ENCODE measurements around the gene EIF3C. TPM values are rescaled to one million over a fixed set of nuclear protein-coding genes. Genes with fewer than 3 reads are reported as not detected.
"Not testable (repeated sequence)": the region's sequence is repeated elsewhere in the genome, so short reads cannot be mapped to it uniquely, and the experiment has no call there.

EIF3C gene
- total RNA-seq (2014; rRNA removed; shearing (Covaris generic)), result 714 and 797 TPM in 2 replicates

DNA sequence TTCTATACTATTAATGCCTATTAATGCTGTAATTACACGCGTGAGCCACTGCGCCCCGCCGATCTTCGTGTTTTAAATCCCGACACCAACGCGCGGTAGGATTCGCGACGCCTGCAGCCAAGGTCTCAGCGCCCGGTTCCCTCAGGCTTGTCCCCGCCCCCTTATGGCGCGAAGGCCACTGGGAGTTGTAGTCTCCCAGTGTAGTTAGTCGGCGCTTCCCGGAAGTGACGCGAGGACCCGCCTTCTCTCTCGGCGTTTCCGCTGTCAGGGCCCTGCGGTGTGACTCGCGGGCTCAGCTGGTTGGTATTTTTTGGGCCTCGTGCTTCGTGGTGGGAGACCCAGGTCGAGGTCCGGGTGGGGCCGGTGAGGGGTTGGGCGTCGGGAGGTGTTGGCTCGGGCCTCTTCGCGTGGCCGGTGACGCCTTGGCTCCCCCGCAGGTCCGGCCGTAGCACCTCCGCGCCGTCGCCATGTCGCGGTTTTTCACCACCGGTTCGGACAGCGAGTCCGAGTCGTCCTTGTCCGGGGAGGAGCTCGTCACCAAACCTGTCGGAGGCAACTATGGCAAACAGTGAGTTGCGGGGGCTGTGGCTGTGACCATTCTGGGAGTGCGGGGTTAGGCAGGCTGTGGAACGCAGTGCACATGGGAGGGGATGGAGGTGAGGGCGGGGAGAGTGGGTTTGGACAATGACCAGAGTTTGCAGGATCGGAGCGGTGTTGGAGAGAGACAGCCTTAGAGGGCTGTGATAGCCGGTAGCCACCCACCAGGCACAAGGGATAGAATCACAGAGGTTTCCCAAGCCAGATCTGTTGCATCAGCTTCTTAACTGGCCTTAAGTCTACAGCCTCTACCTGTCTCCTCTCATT, at the start of gene EIF3C:
TSS of gene EIF3C (plus strand) at position 245 of the 864 bp plus-strand sequence. CDS start at position 468, 223 bp downstream.
- in situ Hi-C loops (cut with HindIII; ENCODE audit: low sequenced_read_pairs); DNase-seq (ENCODE audit: low spot score): not testable (repeated sequence)

DNA sequence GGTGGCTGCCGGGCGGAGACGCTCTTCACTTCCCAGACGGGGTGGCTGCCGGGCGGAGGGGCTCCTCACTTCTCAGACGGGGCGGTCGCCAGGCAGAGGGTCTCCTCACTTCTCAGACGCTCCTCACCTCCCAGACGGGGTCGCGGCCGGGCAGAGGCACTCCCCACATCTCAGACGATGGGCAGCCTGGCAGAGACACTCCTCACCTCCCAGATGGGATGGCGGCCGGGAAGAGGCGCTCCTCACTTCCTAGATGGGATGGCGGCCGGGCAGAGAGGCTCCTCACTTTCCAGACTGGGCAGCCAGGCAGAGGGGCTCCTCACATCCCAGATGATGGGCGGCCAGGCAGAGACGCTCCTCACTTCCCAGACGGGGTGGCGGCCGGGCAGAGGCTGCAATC, 45.0 kb upstream of the EIF3C start:
- in situ Hi-C loops (cut with HindIII; ENCODE audit: low sequenced_read_pairs); DNase-seq (ENCODE audit: low spot score): not testable (repeated sequence)

- in situ Hi-C loops (cut with HindIII; ENCODE audit: low sequenced_read_pairs), result not testable (repeated sequence)
These were observed 43.8 kb upstream of the EIF3C start for GRCh38 chr16:28667480-28667879.

GRCh38 chr16:28668199-28668598, 43.1 kb upstream of the EIF3C start:
- DNase-seq (ENCODE audit: low spot score); in situ Hi-C loops (cut with HindIII; ENCODE audit: low sequenced_read_pairs): not testable (repeated sequence)

More at GRCh38 chr16:28667480-28667879, 43.8 kb upstream of the EIF3C start:
- DNase-seq (ENCODE audit: low spot score), result not testable (repeated sequence)

DNA sequence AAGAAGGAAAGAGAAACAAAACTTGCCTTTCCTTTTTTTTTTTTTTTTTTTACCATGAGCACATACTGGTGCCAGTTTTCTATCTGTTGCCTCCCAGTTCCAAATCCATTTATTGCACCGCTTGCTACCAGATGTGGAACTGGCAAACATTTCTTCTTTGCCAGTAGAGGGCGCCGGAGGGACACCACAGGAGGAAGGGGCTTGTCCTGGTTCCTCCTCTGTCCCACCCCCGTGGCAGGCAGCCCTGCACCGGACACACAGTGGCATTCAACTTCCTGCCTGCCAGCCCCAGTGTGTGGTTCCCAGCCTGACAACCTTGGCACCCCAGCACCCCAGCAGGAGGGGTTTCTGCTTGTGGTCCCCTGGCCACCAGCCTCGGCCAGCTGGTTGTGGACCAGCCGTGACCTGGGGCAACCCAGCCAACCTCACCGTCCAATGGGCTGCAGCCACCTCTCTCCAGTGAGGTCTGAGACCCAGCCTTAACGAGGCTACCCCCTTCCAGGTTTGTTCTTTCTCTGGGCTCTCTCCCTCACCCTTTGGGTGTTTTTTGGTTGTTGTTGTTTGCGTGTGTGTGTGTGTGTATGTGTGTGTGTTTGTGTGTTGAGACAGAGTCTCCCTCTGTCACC, 22.8 kb upstream of the EIF3C start:
- DNase-seq (ENCODE audit: low spot score); in situ Hi-C loops (cut with HindIII; ENCODE audit: low sequenced_read_pairs): not testable (repeated sequence)

DNA sequence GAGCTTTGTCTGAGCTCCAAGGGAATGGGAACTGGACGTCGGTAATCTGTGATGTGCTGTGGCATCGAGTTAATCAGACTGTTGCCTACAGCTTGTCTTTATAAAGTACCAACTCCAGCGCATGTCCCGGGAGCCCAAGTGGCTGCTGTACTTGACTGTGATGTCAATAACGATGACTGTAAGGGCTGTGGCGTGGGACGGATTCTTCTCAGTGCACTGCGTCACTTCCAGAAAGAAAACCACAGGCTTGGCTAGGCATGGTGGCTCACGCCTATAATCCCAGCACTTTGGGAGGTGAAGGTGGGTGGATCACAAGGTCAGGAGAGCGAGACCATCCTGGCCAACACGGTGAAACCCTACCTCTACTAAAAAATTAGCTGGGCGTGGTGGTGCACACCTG, 21.8 kb upstream of the EIF3C start:
- DNase-seq (ENCODE audit: low spot score); in situ Hi-C loops (cut with HindIII; ENCODE audit: low sequenced_read_pairs): not testable (repeated sequence)

GRCh38 chr16:28691722-28692121, 19.5 kb upstream of the EIF3C start:
- DNase-seq (ENCODE audit: low spot score); in situ Hi-C loops (cut with HindIII; ENCODE audit: low sequenced_read_pairs): not testable (repeated sequence)

DNA sequence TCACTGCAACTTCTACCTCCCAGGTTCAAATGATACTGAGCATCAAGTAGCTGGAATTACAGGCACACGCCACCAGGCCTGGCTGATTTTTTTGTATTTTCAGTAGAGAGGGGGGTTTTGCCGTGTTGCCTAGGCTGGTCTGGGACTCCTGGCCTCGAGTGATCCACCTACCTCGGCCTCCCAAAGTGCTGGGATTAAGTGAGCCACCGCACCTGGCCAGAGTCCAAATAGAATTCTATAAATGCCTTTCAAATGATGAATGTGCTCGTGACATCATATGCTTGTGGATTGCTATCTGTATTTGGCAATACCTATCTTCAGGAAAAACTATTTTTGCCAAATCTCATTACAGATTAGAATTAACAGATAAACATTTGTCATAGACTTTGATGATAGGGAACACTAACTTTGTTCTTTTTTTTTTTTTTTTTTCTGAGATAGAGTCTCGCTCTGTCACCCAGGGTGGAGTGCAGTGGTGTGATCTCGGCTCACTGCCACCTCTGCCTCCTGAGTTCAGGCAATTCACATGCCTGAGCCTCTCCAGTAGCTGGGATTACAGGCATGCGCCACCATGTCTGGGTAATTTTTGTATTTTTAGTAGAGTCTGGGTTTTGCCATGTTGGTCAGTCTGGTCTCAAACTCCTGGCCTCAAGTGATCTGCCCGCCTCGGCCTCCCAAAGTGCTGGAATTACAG, 17.9 kb upstream of the EIF3C start:
- in situ Hi-C loops (cut with HindIII; ENCODE audit: low sequenced_read_pairs); DNase-seq (ENCODE audit: low spot score): not testable (repeated sequence)

DNA sequence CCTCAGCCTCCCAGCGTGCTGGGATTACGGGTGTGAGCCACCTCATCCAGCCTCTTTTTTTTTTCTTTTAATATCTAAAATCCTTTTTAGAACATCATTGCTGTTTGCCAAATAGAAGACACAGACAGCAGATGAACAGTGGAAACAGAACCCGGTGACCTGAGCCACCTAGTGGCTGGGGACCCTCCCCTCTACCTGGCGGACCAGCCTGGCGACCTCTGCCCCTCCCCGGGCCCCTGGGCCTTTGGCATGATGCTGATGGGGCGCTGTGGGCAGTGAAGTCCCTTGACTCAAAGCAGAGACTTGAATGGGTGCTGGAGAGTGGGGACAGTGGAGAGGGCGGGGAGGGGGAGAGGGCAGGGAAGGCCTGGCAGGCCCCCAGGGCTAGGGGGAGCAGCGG, 11.5 kb upstream of the EIF3C start:
- in situ Hi-C loops (cut with HindIII; ENCODE audit: low sequenced_read_pairs), result not testable (repeated sequence)

GRCh38 chr16:28700349-28700748, 10.9 kb upstream of the EIF3C start:
- DNase-seq (ENCODE audit: low spot score); in situ Hi-C loops (cut with HindIII; ENCODE audit: low sequenced_read_pairs): not testable (repeated sequence)

More for the DNA sequence above, 11.5 kb upstream of the EIF3C start:
- DNase-seq (ENCODE audit: low spot score), result not testable (repeated sequence)

- in situ Hi-C loops (cut with HindIII; ENCODE audit: low sequenced_read_pairs); DNase-seq (ENCODE audit: low spot score): not testable (repeated sequence)
These were observed 9.9 kb upstream of the EIF3C start for GRCh38 chr16:28701384-28701783.

GRCh38 chr16:28704246-28704645, 7.0 kb upstream of the EIF3C start:
- in situ Hi-C loops (cut with HindIII; ENCODE audit: low sequenced_read_pairs); DNase-seq (ENCODE audit: low spot score): not testable (repeated sequence)

GRCh38 chr16:28722852-28723650, 11.8 kb downstream of the EIF3C start:
- in situ Hi-C loops (cut with HindIII; ENCODE audit: low sequenced_read_pairs); DNase-seq (ENCODE audit: low spot score): not testable (repeated sequence)

GRCh38 chr16:28731253-28731652, 20.0 kb downstream of the EIF3C start:
- DNase-seq (ENCODE audit: low spot score); in situ Hi-C loops (cut with HindIII; ENCODE audit: low sequenced_read_pairs): not testable (repeated sequence)

DNA sequence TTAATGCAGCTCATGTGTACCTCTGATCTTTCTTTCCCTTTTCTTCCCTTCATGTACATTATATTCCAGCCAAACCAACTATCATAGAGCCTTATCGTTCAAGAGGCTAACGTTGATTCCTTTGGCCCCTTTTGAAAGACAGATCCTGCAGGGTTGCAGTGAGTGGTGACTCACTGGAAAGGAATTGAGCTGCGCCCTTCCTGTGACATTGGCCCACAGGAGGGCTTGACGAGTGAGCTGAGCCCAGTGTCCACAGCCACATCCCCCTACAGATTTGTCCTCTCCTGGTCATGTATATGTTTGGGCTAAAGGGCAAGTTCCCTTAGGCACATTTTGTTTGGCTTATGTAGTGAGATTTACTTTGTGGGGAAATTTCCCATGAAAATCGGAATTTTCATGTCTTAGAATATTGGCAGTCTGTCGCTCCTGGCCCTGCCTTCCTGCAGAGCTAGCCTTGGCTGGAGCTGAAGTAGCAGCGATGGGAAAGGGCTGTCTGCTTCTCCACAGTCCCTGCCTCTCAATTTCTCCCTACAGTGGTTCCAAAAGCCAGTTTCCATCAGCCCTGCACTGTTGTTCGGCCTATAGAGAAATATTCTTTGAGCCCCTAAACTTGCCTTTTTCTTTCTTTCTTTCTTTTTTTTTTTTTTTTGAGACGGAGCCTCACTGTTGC, 21.3 kb downstream of the EIF3C start:
- in situ Hi-C loops (cut with HindIII; ENCODE audit: low sequenced_read_pairs); DNase-seq (ENCODE audit: low spot score): not testable (repeated sequence)

DNA sequence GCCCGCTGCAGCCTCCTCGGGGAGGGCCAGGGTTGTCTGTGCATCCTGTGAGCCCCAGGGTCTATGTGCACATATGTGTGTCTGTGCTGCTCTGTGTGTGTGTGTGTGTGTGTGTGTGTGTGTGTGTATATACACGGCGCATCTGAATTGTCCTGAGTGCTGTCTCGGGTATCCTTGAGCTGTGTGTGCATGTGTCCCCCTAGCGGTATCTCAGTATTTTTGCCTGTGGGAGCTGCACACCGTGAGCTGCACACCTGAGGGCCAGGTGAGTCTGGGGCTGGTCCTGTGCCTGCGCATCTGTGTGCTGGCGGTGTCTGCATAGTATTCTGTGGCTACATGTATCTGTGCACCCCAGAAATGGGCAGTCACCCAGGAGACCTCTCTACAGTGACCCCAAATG, 28.5 kb downstream of the EIF3C start:
- in situ Hi-C loops (cut with HindIII; ENCODE audit: low sequenced_read_pairs); DNase-seq (ENCODE audit: low spot score): not testable (repeated sequence)

- in situ Hi-C loops (cut with HindIII; ENCODE audit: low sequenced_read_pairs); DNase-seq (ENCODE audit: low spot score): not testable (repeated sequence)
These were observed 29.4 kb downstream of the EIF3C start for GRCh38 chr16:28740631-28741030.

DNA sequence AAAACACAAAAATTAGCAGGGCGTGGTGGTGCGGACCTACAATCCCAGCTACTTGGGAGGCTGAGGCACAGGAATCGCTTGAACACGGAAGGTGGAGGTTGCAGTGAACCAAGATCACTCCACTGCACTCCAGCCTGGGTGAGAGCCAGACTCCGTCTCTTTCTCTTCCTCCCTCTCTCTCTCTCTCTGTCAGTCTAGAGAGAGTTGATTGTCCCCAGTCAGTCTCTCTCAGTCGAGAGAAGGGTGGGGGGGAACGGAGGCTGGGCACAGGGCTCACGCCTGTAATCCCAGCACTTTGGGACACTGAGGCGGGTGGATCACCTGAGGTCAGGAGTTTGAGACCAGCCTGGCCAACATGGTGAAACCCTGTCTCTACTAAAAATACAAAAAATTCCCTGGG, 30.0 kb downstream of the EIF3C start:
- not testable (repeated sequence) for DNase-seq (ENCODE audit: low spot score)

More for the DNA sequence above, 30.0 kb downstream of the EIF3C start:
- in situ Hi-C loops (cut with HindIII; ENCODE audit: low sequenced_read_pairs), result not testable (repeated sequence)

Data from G401 (cell line).